ENCODE data around the gene KRTAP5-3. TPM values are rescaled to one million over a fixed set of nuclear protein-coding genes. Genes with fewer than 3 reads are reported as not detected.

KRTAP5-3 gene
- polyA plus RNA-seq, 1 donor from 2014 or later = not detected

DNA sequence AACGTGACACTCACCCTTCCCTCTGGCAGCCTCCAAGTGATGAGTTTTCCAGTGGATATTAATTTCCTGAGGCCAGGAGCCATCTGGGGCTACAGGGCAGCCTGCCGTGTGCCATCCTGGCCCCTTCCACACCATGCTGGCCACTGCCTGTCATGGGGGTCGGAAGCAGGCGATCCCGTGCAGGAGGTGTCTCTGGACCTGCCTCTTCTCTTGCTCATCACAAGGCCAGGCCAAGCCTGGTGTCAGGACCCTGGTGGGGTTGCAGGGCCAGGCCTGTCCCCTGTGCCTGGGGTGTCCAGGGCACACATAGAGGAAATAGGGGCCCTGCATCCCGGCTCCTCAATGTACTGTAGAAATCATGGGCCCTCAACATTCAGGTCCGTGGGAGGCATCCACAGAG is 3.6 kb downstream of the KRTAP5-3 start:
- Histone ChIP-seq H3K9me3 (ENCODE audit: low read length) (no peaks in the 10 kb centered on the region), H3F3A (ENCODE audit: insufficient read depth, low read length, poor library complexity, severe bottlenecking) (no peaks in the 10 kb centered on the region), H3K9me2 (ENCODE audit: insufficient read depth, low read length) (no peaks in the 10 kb centered on the region), H3K9ac (ENCODE audit: low read length) (no peak overlapping the region), H3K79me2 (replicated peaks; ENCODE audit: insufficient read depth, low read length) (no peaks in the 10 kb centered on the region), H3K27ac (ENCODE audit: low read length) (no peak overlapping the region), H3K27me3 (ENCODE audit: insufficient read depth, low read depth, low read length) (no peaks in the 10 kb centered on the region), H3K36me3 (ENCODE audit: insufficient read depth, low read length) (no peaks in the 10 kb centered on the region), H3K4me2 (ENCODE audit: low read length) (no peak overlapping the region), H2AFZ (ENCODE audit: low read depth, low read length) (no peak overlapping the region), H4K20me1 (ENCODE audit: insufficient read depth) (no peaks in the 10 kb centered on the region), H3K4me3 (ENCODE audit: low read length) (no peak overlapping the region)
- TF ChIP-seq MXI1 (conservative IDR thresholded peaks at IDR 0.05; ENCODE audit: poor library complexity, severe bottlenecking) = no peak
- no peak for TF ChIP-seq EP300 (conservative IDR thresholded peaks at IDR 0.05; ENCODE audit: poor library complexity, severe bottlenecking)
- TF ChIP-seq, protein P1, sequence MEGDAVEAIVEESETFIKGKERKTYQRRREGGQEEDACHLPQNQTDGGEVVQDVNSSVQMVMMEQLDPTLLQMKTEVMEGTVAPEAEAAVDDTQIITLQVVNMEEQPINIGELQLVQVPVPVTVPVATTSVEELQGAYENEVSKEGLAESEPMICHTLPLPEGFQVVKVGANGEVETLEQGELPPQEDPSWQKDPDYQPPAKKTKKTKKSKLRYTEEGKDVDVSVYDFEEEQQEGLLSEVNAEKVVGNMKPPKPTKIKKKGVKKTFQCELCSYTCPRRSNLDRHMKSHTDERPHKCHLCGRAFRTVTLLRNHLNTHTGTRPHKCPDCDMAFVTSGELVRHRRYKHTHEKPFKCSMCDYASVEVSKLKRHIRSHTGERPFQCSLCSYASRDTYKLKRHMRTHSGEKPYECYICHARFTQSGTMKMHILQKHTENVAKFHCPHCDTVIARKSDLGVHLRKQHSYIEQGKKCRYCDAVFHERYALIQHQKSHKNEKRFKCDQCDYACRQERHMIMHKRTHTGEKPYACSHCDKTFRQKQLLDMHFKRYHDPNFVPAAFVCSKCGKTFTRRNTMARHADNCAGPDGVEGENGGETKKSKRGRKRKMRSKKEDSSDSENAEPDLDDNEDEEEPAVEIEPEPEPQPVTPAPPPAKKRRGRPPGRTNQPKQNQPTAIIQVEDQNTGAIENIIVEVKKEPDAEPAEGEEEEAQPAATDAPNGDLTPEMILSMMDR (IDR thresholded peaks at IDR 0.05; ENCODE audit: poor library complexity, severe bottlenecking) = no peak
- no peak for TF ChIP-seq EZH2 (IDR thresholded peaks at IDR 0.05; ENCODE audit: borderline replicate concordance, insufficient read depth, low read length, poor library complexity, severe bottlenecking)
- no peak for TF ChIP-seq POLR2AphosphoS5 (IDR thresholded peaks at IDR 0.05)
- TF ChIP-seq, protein P2, sequence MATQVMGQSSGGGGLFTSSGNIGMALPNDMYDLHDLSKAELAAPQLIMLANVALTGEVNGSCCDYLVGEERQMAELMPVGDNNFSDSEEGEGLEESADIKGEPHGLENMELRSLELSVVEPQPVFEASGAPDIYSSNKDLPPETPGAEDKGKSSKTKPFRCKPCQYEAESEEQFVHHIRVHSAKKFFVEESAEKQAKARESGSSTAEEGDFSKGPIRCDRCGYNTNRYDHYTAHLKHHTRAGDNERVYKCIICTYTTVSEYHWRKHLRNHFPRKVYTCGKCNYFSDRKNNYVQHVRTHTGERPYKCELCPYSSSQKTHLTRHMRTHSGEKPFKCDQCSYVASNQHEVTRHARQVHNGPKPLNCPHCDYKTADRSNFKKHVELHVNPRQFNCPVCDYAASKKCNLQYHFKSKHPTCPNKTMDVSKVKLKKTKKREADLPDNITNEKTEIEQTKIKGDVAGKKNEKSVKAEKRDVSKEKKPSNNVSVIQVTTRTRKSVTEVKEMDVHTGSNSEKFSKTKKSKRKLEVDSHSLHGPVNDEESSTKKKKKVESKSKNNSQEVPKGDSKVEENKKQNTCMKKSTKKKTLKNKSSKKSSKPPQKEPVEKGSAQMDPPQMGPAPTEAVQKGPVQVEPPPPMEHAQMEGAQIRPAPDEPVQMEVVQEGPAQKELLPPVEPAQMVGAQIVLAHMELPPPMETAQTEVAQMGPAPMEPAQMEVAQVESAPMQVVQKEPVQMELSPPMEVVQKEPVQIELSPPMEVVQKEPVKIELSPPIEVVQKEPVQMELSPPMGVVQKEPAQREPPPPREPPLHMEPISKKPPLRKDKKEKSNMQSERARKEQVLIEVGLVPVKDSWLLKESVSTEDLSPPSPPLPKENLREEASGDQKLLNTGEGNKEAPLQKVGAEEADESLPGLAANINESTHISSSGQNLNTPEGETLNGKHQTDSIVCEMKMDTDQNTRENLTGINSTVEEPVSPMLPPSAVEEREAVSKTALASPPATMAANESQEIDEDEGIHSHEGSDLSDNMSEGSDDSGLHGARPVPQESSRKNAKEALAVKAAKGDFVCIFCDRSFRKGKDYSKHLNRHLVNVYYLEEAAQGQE (IDR thresholded peaks at IDR 0.05; ENCODE audit: borderline replicate concordance) = no peak
- TF ChIP-seq RAD21 (conservative IDR thresholded peaks at IDR 0.05) = no peak
- no peak for TF ChIP-seq SMC3 (conservative IDR thresholded peaks at IDR 0.05; ENCODE audit: poor library complexity)
- no peak for TF ChIP-seq TAF1 (IDR thresholded peaks at IDR 0.05; ENCODE audit: low read depth)

DNA sequence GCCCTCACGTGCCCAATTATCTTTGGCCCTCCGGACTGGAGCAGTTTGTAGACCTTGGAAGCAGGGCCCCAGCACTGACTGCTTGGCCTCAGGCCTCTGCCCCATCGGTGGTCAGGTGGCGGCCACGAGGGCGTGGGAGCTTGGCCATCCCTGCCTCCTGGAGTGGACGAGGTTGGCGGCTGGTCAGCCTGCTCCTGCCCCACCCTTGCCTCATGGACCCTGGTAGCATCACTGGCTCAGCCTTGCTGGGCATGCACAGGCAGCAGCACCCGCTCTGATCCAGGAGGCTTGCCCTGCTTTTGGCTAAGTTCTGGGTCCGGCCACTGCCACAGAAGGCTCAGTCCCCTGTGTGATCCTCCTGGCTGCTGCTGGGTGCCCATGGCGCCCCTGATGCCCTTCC is 4.1 kb downstream of the KRTAP5-3 start:
- TF ChIP-seq, protein P2 (IDR thresholded peaks at IDR 0.05; ENCODE audit: borderline replicate concordance) = no peak
- Histone ChIP-seq H3K27me3 (ENCODE audit: insufficient read depth, low read depth, low read length) (no peaks in the 10 kb centered on the region), H3K4me3 (ENCODE audit: low read length) (no peak overlapping the region), H3K36me3 (ENCODE audit: insufficient read depth, low read length) (no peaks in the 10 kb centered on the region), H3K9ac (ENCODE audit: low read length) (no peak overlapping the region), H3K27ac (ENCODE audit: low read length) (no peak overlapping the region), H3K4me2 (ENCODE audit: low read length) (no peak overlapping the region), H3F3A (ENCODE audit: insufficient read depth, low read length, poor library complexity, severe bottlenecking) (no peaks in the 10 kb centered on the region), H4K20me1 (ENCODE audit: insufficient read depth) (no peaks in the 10 kb centered on the region), H3K9me3 (ENCODE audit: low read length) (no peaks in the 10 kb centered on the region), H3K9me2 (ENCODE audit: insufficient read depth, low read length) (no peaks in the 10 kb centered on the region), H2AFZ (ENCODE audit: low read depth, low read length) (no peak overlapping the region), H3K79me2 (replicated peaks; ENCODE audit: insufficient read depth, low read length) (no peaks in the 10 kb centered on the region)
